Natural killer cell (primary cell): ENCODE data around the gene MAK. TPM values are rescaled to one million over a fixed set of nuclear protein-coding genes. Genes with fewer than 3 reads are reported as not detected.
"Not testable (repeated sequence)": the region's sequence is repeated elsewhere in the genome, so short reads cannot be mapped to it uniquely, and the experiment has no call there.

ENCODE experiments used
- ATAC-seq, 3 donors: fragments of 150-1000 bp in 2 of 3; fragments of 200-7000 bp in 1 of 3; cut with Tn5 transposase; 1 replicate in 1 of 3; 2 replicates in 2 of 3; pipeline ENCODE4 v1.10.0; 2021; ENCODE audit warnings: mild to moderate bottlenecking in 2 of 3, moderate library complexity in 2 of 3
- DNase-seq, 2 donors: peaks; one replicate each; pipeline versions ENCODE4 v3.0.0 to v3.0.0-alpha.2; 2013 to 2021; ENCODE audit warnings: mixed read lengths in 1 of 2
- H3K27ac ChIP-seq: one replicate; pipeline ENCODE4 v1.5.1; 2013; ENCODE audit warnings: mild to moderate bottlenecking, low read length
- H3K27me3 ChIP-seq: one replicate; pipeline ENCODE4 v1.6.1; 2013; ENCODE audit warnings: low read length; ENCODE audit not compliant: control insufficient read depth, insufficient read depth
- H3K36me3 ChIP-seq: one replicate; pipeline ENCODE4 v1.6.1; 2013; ENCODE audit warnings: low read length; ENCODE audit not compliant: control insufficient read depth, insufficient read depth
- H3K4me1 ChIP-seq: one replicate; pipeline ENCODE4 v1.6.1; 2013; ENCODE audit warnings: low read length; ENCODE audit not compliant: control insufficient read depth, insufficient read depth
- H3K4me3 ChIP-seq: one replicate; pipeline ENCODE4 v1.5.1; 2013; ENCODE audit warnings: low read length
- H3K9me3 ChIP-seq: one replicate; pipeline ENCODE4 v1.6.1; 2013; ENCODE audit warnings: low read length; ENCODE audit not compliant: control insufficient read depth, insufficient read depth
- H3K27ac Mint-ChIP-seq, 2 donors: one replicate each; pipeline ENCODE4 v1.8.0; 2022; ENCODE audit warnings: mild to moderate bottlenecking in 2 of 2, mixed read lengths in 2 of 2, moderate library complexity in 1 of 2
- H3K27me3 Mint-ChIP-seq, 2 donors: one replicate each; pipeline ENCODE4 v1.8.0; 2022; ENCODE audit warnings: low read depth in 2 of 2, mixed read lengths in 2 of 2
- H3K36me3 Mint-ChIP-seq: one replicate; pipeline ENCODE4 v1.8.0; 2022; ENCODE audit warnings: mixed read lengths
- H3K4me1 Mint-ChIP-seq, 2 donors: one replicate each; pipeline ENCODE4 v1.8.0; 2022; ENCODE audit warnings: mixed read lengths in 2 of 2
- H3K4me3 Mint-ChIP-seq: one replicate; pipeline ENCODE4 v1.8.0; 2022; ENCODE audit warnings: mild to moderate bottlenecking, moderate library complexity, mixed read lengths
- H3K9me3 Mint-ChIP-seq, 2 donors: one replicate each; pipeline ENCODE4 v1.8.0; 2022; ENCODE audit warnings: mixed read lengths in 2 of 2
- CTCF ChIP-seq: fragments of 200-600 bp; IDR thresholded peaks from one replicate; pipeline ENCODE4 v1.8.0; 2022; ENCODE audit warnings: antibody characterized with exemption
- WGBS: methylation state at CpG from one replicate; pipeline ENCODE4 v1.1.7; 2013; ENCODE audit warnings: missing lambda C conversion rate; ENCODE audit not compliant: insufficient coverage; 5-methylcytosine and 5-hydroxymethylcytosine counted together
- intact Hi-C: fragments of 100-400 bp; cut with micrococcal nuclease; formaldehyde crosslinking; loops from one replicate; pipeline ENCODE4 v1.14.2; 2022
- total RNA-seq, 4 donors: library from RNA; stranded (reverse); fragments of 120-200 nt in 1 of 4; gene quantifications; one replicate each; pipeline versions ENCODE4 v1.2.3 to v1.2.4, GENCODE V29; 2013 to 2022

Gene MAK
- total RNA-seq, 3 donors from 2014 or later (not counting 1 experiment from before 2014, with no cell fraction given): 0.41 to 0.66 (median 0.65) TPM

- Histone ChIP-seq H3K9me3 (no peaks in the 10 kb centered on the region), H3K36me3 (no peaks in the 10 kb centered on the region), H3K4me3 (no peak overlapping the region), H3K27ac (no peak overlapping the region), H3K4me1 (peaks cover 21% of the 10 kb centered on the region), H3K27me3 (no peaks in the 10 kb centered on the region)
- no peak overlapping the region for H3K4me3 Mint-ChIP-seq
- ATAC-seq (no peak), DNase-seq (no peak)
- intact Hi-C loops: no loop called here
- H3K4me1 Mint-ChIP-seq: peaks cover 20 to 27% of the 10 kb centered on the region in 2 donors
- H3K9me3 Mint-ChIP-seq: no peaks in the 10 kb centered on the region
- 95% methylated on average over 5 of the region's 5 CpGs for WGBS
- no peak for TF ChIP-seq CTCF
- no peaks in the 10 kb centered on the region for H3K36me3 Mint-ChIP-seq
- no peak overlapping the region for H3K27ac Mint-ChIP-seq
- peaks cover 9 to 15% of the 10 kb centered on the region in 2 donors for H3K27me3 Mint-ChIP-seq
These were observed 93.2 kb downstream of the MAK start for GRCh38 chr6:10745116-10745515.

GRCh38 chr6:10743515-10743914 lies 94.8 kb downstream of the MAK start:
- Histone ChIP-seq H3K4me1 (peaks cover 15% of the 10 kb centered on the region), H3K4me3 (no peak overlapping the region), H3K36me3 (no peaks in the 10 kb centered on the region), H3K9me3 (no peaks in the 10 kb centered on the region), H3K27ac (no peak overlapping the region), H3K27me3 (no peaks in the 10 kb centered on the region)
- Mint-ChIP-seq H3K27me3 (peaks cover 12 to 16% of the 10 kb centered on the region in 2 donors), H3K27ac (no peak overlapping the region), H3K36me3 (no peaks in the 10 kb centered on the region), H3K4me1 (peaks cover 19 to 22% of the 10 kb centered on the region in 2 donors), H3K9me3 (no peaks in the 10 kb centered on the region), H3K4me3 (no peak overlapping the region)
- no peak for TF ChIP-seq CTCF
- WGBS: 98% methylated on average over 6 of the region's 6 CpGs
- DNase-seq (no peak), ATAC-seq (no peak)
- intact Hi-C loops: no loop called here

- no peak for TF ChIP-seq CTCF
- H3K27ac ChIP-seq: no peak overlapping the region
- Mint-ChIP-seq H3K27me3 (peaks cover 18 to 20% of the 10 kb centered on the region in 2 donors), H3K4me3 (no peak overlapping the region), H3K4me1 (peaks cover 10 to 11% of the 10 kb centered on the region in 2 donors), H3K36me3 (no peaks in the 10 kb centered on the region), H3K27ac (no peak overlapping the region), H3K9me3 (no peaks in the 10 kb centered on the region)
- DNase-seq: no peak
- no peaks in the 10 kb centered on the region for H3K36me3 ChIP-seq
- H3K27me3 ChIP-seq: no peaks in the 10 kb centered on the region
- H3K4me3 ChIP-seq: no peak overlapping the region
- intact Hi-C loops: no loop called here
- no peaks in the 10 kb centered on the region for H3K9me3 ChIP-seq
- WGBS: 97% methylated on average over 12 of the region's 12 CpGs
- peaks cover 5% of the 10 kb centered on the region for H3K4me1 ChIP-seq
- no peak for ATAC-seq
These were observed 96.1 kb downstream of the MAK start for GRCh38 chr6:10742251-10742650.

- H3K27ac ChIP-seq, H3K36me3 ChIP-seq, H3K27me3 ChIP-seq, H3K4me3 Mint-ChIP-seq, H3K36me3 Mint-ChIP-seq, H3K4me3 ChIP-seq, ATAC-seq, H3K4me1 Mint-ChIP-seq, H3K4me1 ChIP-seq, H3K9me3 ChIP-seq, H3K9me3 Mint-ChIP-seq, DNase-seq, intact Hi-C loops, H3K27ac Mint-ChIP-seq: not testable (repeated sequence)
- WGBS: 82% methylated on average over 4 of the region's 4 CpGs
- peaks cover 19 to 23% of the 10 kb centered on the region in 2 donors for H3K27me3 Mint-ChIP-seq
These were observed 96.7 kb downstream of the MAK start for GRCh38 chr6:10741643-10742042.
